ENCODE data around the gene OXSR1.

The OXSR1 gene

DNA sequence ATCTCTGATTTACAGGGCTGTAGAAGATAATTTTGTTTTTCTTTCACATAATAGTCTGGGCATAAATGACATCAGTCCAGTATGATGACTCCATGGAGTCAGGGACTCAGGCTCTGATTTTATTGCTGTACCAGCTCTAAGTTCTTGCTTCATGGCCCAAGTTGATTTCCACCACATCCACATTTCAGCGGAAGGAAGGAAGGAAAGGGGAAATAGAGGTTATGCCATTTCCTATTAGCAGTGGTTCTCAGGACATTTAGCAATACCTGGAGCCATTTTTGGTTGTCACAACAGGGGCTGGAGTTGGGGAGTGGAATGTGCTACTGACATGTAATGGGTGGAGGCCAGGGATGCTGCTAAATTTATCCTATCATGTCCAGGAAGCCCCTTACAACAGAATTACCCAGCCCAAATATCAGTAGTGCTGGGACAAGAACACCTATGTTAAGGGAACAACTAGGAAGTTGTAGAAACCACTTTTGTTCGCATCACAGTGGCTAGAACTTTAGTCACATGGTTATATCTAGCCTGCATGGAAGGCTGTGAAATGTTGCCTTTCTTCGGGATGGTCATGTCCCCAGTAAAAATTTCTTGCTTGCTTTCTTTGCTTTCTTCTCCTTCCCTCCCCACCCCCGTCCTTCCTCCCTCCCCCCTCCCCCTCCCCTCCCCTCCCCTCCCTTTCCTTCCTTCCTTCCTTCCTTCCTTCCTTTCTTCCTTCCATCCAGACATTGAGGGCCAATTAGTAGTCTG, 42.1 kb downstream of the OXSR1 start:
- no peak overlapping the region for H3K9ac ChIP-seq (ENCODE audit: low read length)
- no peak overlapping the region for H2AFZ ChIP-seq (ENCODE audit: insufficient read depth, low read length, poor library complexity)
- no peak overlapping the region for H2BK5ac ChIP-seq (ENCODE audit: low read depth, low read length, poor library complexity)
- no peak overlapping the region for H3K4me2 ChIP-seq (ENCODE audit: low read length)
- H4K12ac ChIP-seq (ENCODE audit: low read depth, low read length), result no peak overlapping the region
- H3K9me3 ChIP-seq (ENCODE audit: insufficient read depth, low read depth, low read length), result no peaks in the 10 kb centered on the region
- H2BK120ac ChIP-seq (ENCODE audit: insufficient read depth, low read length, poor library complexity), result no peak overlapping the region
- no peak overlapping the region for H3K4ac ChIP-seq (ENCODE audit: low read depth, low read length)
- no peaks in the 10 kb centered on the region for H3K27me3 ChIP-seq (ENCODE audit: insufficient read depth, low read length)
- no peak overlapping the region for H4K8ac ChIP-seq (ENCODE audit: low read depth, low read length)
- no peak overlapping the region for H3K4me3 ChIP-seq (ENCODE audit: low read depth, low read length)
- no peak overlapping the region for H3K18ac ChIP-seq (ENCODE audit: low read length)
- no peak overlapping the region for H4K91ac ChIP-seq (ENCODE audit: low read depth, low read length)
- H3K79me2 ChIP-seq (ENCODE audit: control insufficient read depth, insufficient read depth, low read length, poor library complexity), result peaks cover 2% of the 10 kb centered on the region
- no peak overlapping the region for H3K14ac ChIP-seq (ENCODE audit: low read length)
- no CpG with 5 or more reads among the region's 4 CpGs for WGBS (ENCODE audit: extremely low coverage, insufficient coverage, insufficient read length)
- peaks cover 0 to 5% of the 10 kb centered on the region in 2 experiments for H3K36me3 ChIP-seq (ENCODE audit: control insufficient read depth in 1 of 2, insufficient read depth in 2 of 2, low read length in 2 of 2)
- no peak overlapping the region for H2BK12ac ChIP-seq (ENCODE audit: low read length)
- H3K23ac ChIP-seq (ENCODE audit: low read length), result no peak overlapping the region
- H2AK5ac ChIP-seq (ENCODE audit: low read length), result no peak overlapping the region
- no peak for DNase-seq
- H3K79me1 ChIP-seq (ENCODE audit: low read length), result no peaks in the 10 kb centered on the region
- H3K4me1 ChIP-seq (ENCODE audit: control insufficient read depth in 1 of 2, insufficient read depth in 2 of 2, low read length in 2 of 2), result no peaks in the 10 kb centered on the region
- H3K27ac ChIP-seq (ENCODE audit: low read depth, low read length), result no peak overlapping the region

DNA sequence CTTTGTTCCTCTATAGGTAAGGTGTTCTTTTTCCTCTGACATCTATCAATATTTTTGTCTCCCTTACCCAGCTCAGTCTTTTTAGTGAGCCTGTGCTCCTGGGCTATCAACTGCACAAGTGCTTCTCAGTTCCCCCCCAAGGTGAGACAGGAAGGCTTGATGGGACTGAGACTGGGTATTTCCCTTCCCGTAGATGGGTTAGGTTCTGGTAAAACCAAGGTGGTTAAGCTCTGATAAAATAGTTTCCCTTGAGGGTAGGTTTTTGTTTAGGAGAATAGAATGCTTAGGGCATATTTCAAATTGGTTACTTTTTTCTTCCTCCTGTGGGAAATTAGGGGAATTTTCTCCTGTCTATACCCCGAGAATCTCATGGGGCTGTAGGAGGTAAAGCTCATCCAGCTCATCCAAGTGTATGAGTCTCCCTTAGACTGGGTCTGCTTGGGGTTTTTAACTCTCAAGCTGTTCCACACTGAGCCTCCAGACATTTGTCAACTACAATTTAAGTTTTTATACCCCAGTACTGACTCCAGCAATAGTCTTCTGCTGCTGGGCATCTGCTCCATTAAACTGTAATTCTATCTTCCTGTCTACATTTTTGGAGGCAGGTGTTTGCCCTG, 44.9 kb downstream of the OXSR1 start:
- Histone ChIP-seq H3K4me3 (ENCODE audit: low read depth, low read length) (no peak overlapping the region), H3K36me3 (ENCODE audit: control insufficient read depth in 1 of 2, insufficient read depth in 2 of 2, low read length in 2 of 2) (no peaks in the 10 kb centered on the region), H4K12ac (ENCODE audit: low read depth, low read length) (no peak overlapping the region), H2BK5ac (ENCODE audit: low read depth, low read length, poor library complexity) (no peak overlapping the region), H2AFZ (ENCODE audit: insufficient read depth, low read length, poor library complexity) (no peak overlapping the region), H2BK12ac (ENCODE audit: low read length) (no peak overlapping the region), H3K14ac (ENCODE audit: low read length) (no peak overlapping the region), H3K4me2 (ENCODE audit: low read length) (no peak overlapping the region), H3K18ac (ENCODE audit: low read length) (no peak overlapping the region), H3K27ac (ENCODE audit: low read depth, low read length) (no peak overlapping the region), H3K9me3 (ENCODE audit: insufficient read depth, low read depth, low read length) (no peaks in the 10 kb centered on the region), H2BK120ac (ENCODE audit: insufficient read depth, low read length, poor library complexity) (no peak overlapping the region), H3K79me1 (ENCODE audit: low read length) (no peaks in the 10 kb centered on the region), H3K4ac (ENCODE audit: low read depth, low read length) (no peak overlapping the region), H3K4me1 (ENCODE audit: control insufficient read depth in 1 of 2, insufficient read depth in 2 of 2, low read length in 2 of 2) (no peaks in the 10 kb centered on the region), H3K9ac (ENCODE audit: low read length) (no peak overlapping the region), H3K79me2 (ENCODE audit: control insufficient read depth, insufficient read depth, low read length, poor library complexity) (no peaks in the 10 kb centered on the region), H4K91ac (ENCODE audit: low read depth, low read length) (no peak overlapping the region), H2AK5ac (ENCODE audit: low read length) (no peak overlapping the region), H4K8ac (ENCODE audit: low read depth, low read length) (no peak overlapping the region), H3K23ac (ENCODE audit: low read length) (no peak overlapping the region), H3K27me3 (ENCODE audit: insufficient read depth, low read length) (no peaks in the 10 kb centered on the region)
- no peak for DNase-seq
- no CpG with 5 or more reads among the region's 2 CpGs for WGBS (ENCODE audit: extremely low coverage, insufficient coverage, insufficient read length)

DNA sequence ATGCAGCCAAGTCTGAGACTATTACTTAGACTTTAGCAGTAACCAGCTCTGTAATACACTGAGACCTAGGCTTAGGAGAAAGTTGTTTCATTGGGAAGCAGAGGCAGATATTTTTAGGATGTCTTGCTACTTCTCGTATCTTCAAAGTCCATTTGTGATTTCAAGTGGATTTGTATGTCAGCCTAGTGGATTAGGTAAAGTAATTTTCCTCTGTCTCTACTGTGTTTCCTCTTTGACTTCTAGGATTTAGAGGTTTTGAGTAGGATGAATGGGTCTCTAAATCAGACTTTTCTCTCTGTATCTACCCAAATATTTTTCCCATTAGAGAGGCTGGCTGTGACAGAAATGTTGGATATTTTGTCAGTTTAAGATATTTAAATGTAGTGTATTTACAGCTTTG, 46.8 kb downstream of the OXSR1 start:
- Histone ChIP-seq H3K9ac (ENCODE audit: low read length) (no peak overlapping the region), H4K91ac (ENCODE audit: low read depth, low read length) (no peak overlapping the region), H4K8ac (ENCODE audit: low read depth, low read length) (no peak overlapping the region), H3K36me3 (ENCODE audit: control insufficient read depth in 1 of 2, insufficient read depth in 2 of 2, low read length in 2 of 2) (no peaks in the 10 kb centered on the region), H3K79me1 (ENCODE audit: low read length) (no peaks in the 10 kb centered on the region), H2AFZ (ENCODE audit: insufficient read depth, low read length, poor library complexity) (no peak overlapping the region), H3K27me3 (ENCODE audit: insufficient read depth, low read length) (no peaks in the 10 kb centered on the region), H3K27ac (ENCODE audit: low read depth, low read length) (no peak overlapping the region), H2BK5ac (ENCODE audit: low read depth, low read length, poor library complexity) (no peak overlapping the region), H2AK5ac (ENCODE audit: low read length) (no peak overlapping the region), H2BK120ac (ENCODE audit: insufficient read depth, low read length, poor library complexity) (no peak overlapping the region), H4K12ac (ENCODE audit: low read depth, low read length) (no peak overlapping the region), H3K14ac (ENCODE audit: low read length) (no peak overlapping the region), H3K23ac (ENCODE audit: low read length) (no peak overlapping the region), H3K79me2 (ENCODE audit: control insufficient read depth, insufficient read depth, low read length, poor library complexity) (no peaks in the 10 kb centered on the region), H3K4ac (ENCODE audit: low read depth, low read length) (no peak overlapping the region), H3K4me2 (ENCODE audit: low read length) (no peak overlapping the region), H3K9me3 (ENCODE audit: insufficient read depth, low read depth, low read length) (no peaks in the 10 kb centered on the region), H2BK12ac (ENCODE audit: low read length) (no peak overlapping the region), H3K18ac (ENCODE audit: low read length) (no peak overlapping the region), H3K4me1 (ENCODE audit: control insufficient read depth in 1 of 2, insufficient read depth in 2 of 2, low read length in 2 of 2) (no peaks in the 10 kb centered on the region), H3K4me3 (ENCODE audit: low read depth, low read length) (no peak overlapping the region)
- no CpG with 5 or more reads among the region's 1 CpG for WGBS (ENCODE audit: extremely low coverage, insufficient coverage, insufficient read length)
- no peak for DNase-seq

GRCh38 chr3:38214560-38214959, 49.2 kb downstream of the OXSR1 start:
- no peak overlapping the region for H3K14ac ChIP-seq (ENCODE audit: low read length)
- H3K9me3 ChIP-seq (ENCODE audit: insufficient read depth, low read depth, low read length), result no peaks in the 10 kb centered on the region
- H3K27ac ChIP-seq (ENCODE audit: low read depth, low read length), result no peak overlapping the region
- no peak overlapping the region for H2BK120ac ChIP-seq (ENCODE audit: insufficient read depth, low read length, poor library complexity)
- H3K4me2 ChIP-seq (ENCODE audit: low read length), result no peak overlapping the region
- H3K23ac ChIP-seq (ENCODE audit: low read length), result no peak overlapping the region
- H3K4ac ChIP-seq (ENCODE audit: low read depth, low read length), result no peak overlapping the region
- H2BK5ac ChIP-seq (ENCODE audit: low read depth, low read length, poor library complexity), result no peak overlapping the region
- H4K8ac ChIP-seq (ENCODE audit: low read depth, low read length), result no peak overlapping the region
- H3K79me1 ChIP-seq (ENCODE audit: low read length), result no peaks in the 10 kb centered on the region
- no peaks in the 10 kb centered on the region for H3K4me1 ChIP-seq (ENCODE audit: control insufficient read depth in 1 of 2, insufficient read depth in 2 of 2, low read length in 2 of 2)
- no peak overlapping the region for H2AFZ ChIP-seq (ENCODE audit: insufficient read depth, low read length, poor library complexity)
- H3K36me3 ChIP-seq (ENCODE audit: control insufficient read depth in 1 of 2, insufficient read depth in 2 of 2, low read length in 2 of 2), result no peaks in the 10 kb centered on the region
- no peak overlapping the region for H2AK5ac ChIP-seq (ENCODE audit: low read length)
- H3K27me3 ChIP-seq (ENCODE audit: insufficient read depth, low read length), result no peaks in the 10 kb centered on the region
- no peak overlapping the region for H3K4me3 ChIP-seq (ENCODE audit: low read depth, low read length)
- no peaks in the 10 kb centered on the region for H3K79me2 ChIP-seq (ENCODE audit: control insufficient read depth, insufficient read depth, low read length, poor library complexity)
- no CpG with 5 or more reads among the region's 2 CpGs for WGBS (ENCODE audit: extremely low coverage, insufficient coverage, insufficient read length)
- H4K12ac ChIP-seq (ENCODE audit: low read depth, low read length), result no peak overlapping the region
- no peak overlapping the region for H3K18ac ChIP-seq (ENCODE audit: low read length)
- H4K91ac ChIP-seq (ENCODE audit: low read depth, low read length), result no peak overlapping the region
- H2BK12ac ChIP-seq (ENCODE audit: low read length), result no peak overlapping the region
- H3K9ac ChIP-seq (ENCODE audit: low read length), result no peak overlapping the region
- DNase-seq, result no peak

Measured in trophoblast cell (in vitro differentiated cells and primary cell).